Heart right ventricle (tissue), 16 donors: ENCODE results near the gene FILIP1L. TPM values are rescaled to one million over a fixed set of nuclear protein-coding genes. Genes with fewer than 3 reads are reported as not detected.
A peak's percentile ranks its signal among the peaks of the same experiment; 100 is the strongest.

ENCODE experiments used
- ATAC-seq, 8 donors: fragments of 200-7000 bp; cut with Tn5 transposase; one replicate each; pipeline ENCODE4 v1.9.1; 2020; ENCODE audit warnings: mild to moderate bottlenecking in 8 of 8, moderate library complexity in 8 of 8, moderate number of reproducible peaks in 1 of 8
- DNase-seq, 2 donors: peaks; one replicate each; pipeline ENCODE4 v3.0.0-alpha.2; 2020
- H3K27ac ChIP-seq, 10 donors: fragments of 200-600 bp; sonication (generic) in 2 of 10; one replicate each; pipeline versions ENCODE4 v1.5.0 to v1.8.0; 2020 to 2022; ENCODE audit warnings: mild to moderate bottlenecking in 3 of 10
- H3K27me3 ChIP-seq, 7 donors: fragments of 200-600 bp; one replicate each; pipeline ENCODE4 v1.8.0; 2021 to 2022; ENCODE audit warnings: mild to moderate bottlenecking in 2 of 7
- H3K36me3 ChIP-seq, 9 donors: fragments of 200-600 bp; sonication (generic) in 1 of 9; one replicate each; pipeline versions ENCODE4 v1.5.0 to v1.8.0; 2020 to 2022; ENCODE audit warnings: mild to moderate bottlenecking in 2 of 9
- H3K4me1 ChIP-seq, 9 donors: fragments of 200-600 bp; sonication (generic) in 1 of 9; one replicate each; pipeline versions ENCODE4 v1.5.0 to v1.8.0; 2020 to 2022; ENCODE audit warnings: mild to moderate bottlenecking in 4 of 9
- H3K4me3 ChIP-seq, 10 donors: fragments of 200-600 bp; sonication (generic) in 2 of 10; one replicate each; pipeline versions ENCODE4 v1.5.0 to v1.8.0; 2020 to 2022; ENCODE audit warnings: mild to moderate bottlenecking in 7 of 10, moderate library complexity in 2 of 10
- H3K9me3 ChIP-seq, 11 donors: fragments of 200-600 bp in 10 of 11; sonication (generic) in 2 of 11; one replicate each; pipeline versions ENCODE4 v1.5.0 to v1.8.0; 2013 to 2022; ENCODE audit warnings: mild to moderate bottlenecking in 2 of 11, control low read depth in 1 of 11, moderate library complexity in 1 of 11
- WGBS, 2 donors: extraction: QIAGEN DNeasy Blood & Tissue Kit; methylation state at CpG; one replicate each; pipeline ENCODE4 v1.1.7; 2013; ENCODE audit warnings: inconsistent platforms in 1 of 2; 5-methylcytosine and 5-hydroxymethylcytosine counted together
- intact Hi-C, 10 donors: fragments of 100-400 bp; cut with DNase I; formaldehyde crosslinking; loops; one replicate each; pipeline versions ENCODE4 v1.11.1 to v1.14.2; 2022
- polyA plus RNA-seq, 2 donors: library from polyadenylated mRNA; stranded (reverse); fragments of 200-250 nt; gene quantifications; one replicate each; pipeline ENCODE4 v1.2.3, GENCODE V29; 2013
- total RNA-seq, 10 donors: library from RNA; stranded (reverse); fragmentation: NEBNext Ultra II Directional in 3 of 10; extraction: Animal tissue kit (Norgen Biotek cat#: 25700) in 3 of 10; gene quantifications; one replicate each; pipeline versions ENCODE4 v1.2.1 to v1.2.4, GENCODE V29; 2021 to 2023
- TF ChIP-seq, protein P1 (sequence below), 9 donors: fragments of 200-600 bp; sonication (generic) in 2 of 9; IDR thresholded peaks; one replicate each; pipeline versions ENCODE4 v1.5.0 to v1.8.0; 2021 to 2022; ENCODE audit warnings: antibody characterized with exemption in 9 of 9, mild to moderate bottlenecking in 5 of 9, moderate library complexity in 1 of 9
- donor health status: Arrhythmogenic right ventricular cardiomyopathy.
- donor health status: ischemic (EF 13 %, LVEDD 7.1; RV severe dilation, severe dysfunction).
- donor health status: healthy with polysubstance abuse.
- donor health status: DM: no; HTN: yes; CAD: no.
- donor health status: DM: no; HTN: no; CAD: no.
- donor health status: ischemic (EF 25% LVEDD 6.9; RV normal size, moderate dysfunction).
- donor health status: ischemic (EF 25% LVEDD 5.7; RV mildly dilated, moderate dysfunction).
- donor health status: healthy.
- donor health status: DM: yes; HTN: yes; CAD: no.
- donor health status: Ischemic cardiomyopathy.
- donor health status: ischemic (EF 35%, LVEDD 5.7; RV mildly dilated, moderate dysfunction).
- donor health status: nonischemic (EF 11% LVEDD 7.7; RV severe dilation, severe dysfunction).
- donor health status: DM: yes; HTN: yes; CAD: no.
- donor health status: PGD.
- donor health status: ischemic (EF 29% LVEDD 5.4; RV normal size, mild dysfunction).
- donor health status: nonischemic (EF 23%, LVEDD 6.1; RV moderate dilation, normal function).

FILIP1L gene
- total and polyA plus RNA-seq, 12 donors = 15.9 to 134 (median 64.3) TPM

DNA sequence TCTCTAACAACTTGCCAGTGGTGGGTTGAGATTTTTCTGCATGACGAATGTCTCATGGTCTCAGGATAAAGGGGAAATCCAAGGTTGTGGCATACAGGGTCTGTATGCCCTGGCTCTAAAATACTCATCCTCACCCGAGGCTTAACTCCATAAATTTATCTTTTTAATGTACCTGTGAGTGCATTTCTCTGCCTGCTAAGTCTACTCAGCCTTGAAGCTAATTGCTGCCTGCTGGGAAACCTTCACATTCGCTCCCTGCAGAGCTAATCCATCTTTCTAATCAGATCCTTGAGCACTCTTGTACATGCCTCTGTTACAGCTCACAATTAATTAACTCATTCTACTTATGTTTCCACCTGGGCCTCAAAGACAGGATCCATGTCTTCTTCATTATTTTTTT is 202.9 kb downstream of the FILIP1L start:
- Histone ChIP-seq H3K27me3 (no peaks in the 10 kb centered on the region), H3K36me3 (no peaks in the 10 kb centered on the region), H3K9me3 (no peaks in the 10 kb centered on the region), H3K4me1 (peaks cover 0 to 9% (median 0%) of the 10 kb centered on the region in 9 donors), H3K4me3 (no peak overlapping the region), H3K27ac (peak overlapping the region in 3 of 10 donors; percentile 5 to 28 (median 6))
- intact Hi-C loops = no loop called here
- DNase-seq (no peak), ATAC-seq (no peak)
- WGBS, 2 donors = 70 to 73% methylated on average over 3 of the region's 3 CpGs
- TF ChIP-seq, protein P1, sequence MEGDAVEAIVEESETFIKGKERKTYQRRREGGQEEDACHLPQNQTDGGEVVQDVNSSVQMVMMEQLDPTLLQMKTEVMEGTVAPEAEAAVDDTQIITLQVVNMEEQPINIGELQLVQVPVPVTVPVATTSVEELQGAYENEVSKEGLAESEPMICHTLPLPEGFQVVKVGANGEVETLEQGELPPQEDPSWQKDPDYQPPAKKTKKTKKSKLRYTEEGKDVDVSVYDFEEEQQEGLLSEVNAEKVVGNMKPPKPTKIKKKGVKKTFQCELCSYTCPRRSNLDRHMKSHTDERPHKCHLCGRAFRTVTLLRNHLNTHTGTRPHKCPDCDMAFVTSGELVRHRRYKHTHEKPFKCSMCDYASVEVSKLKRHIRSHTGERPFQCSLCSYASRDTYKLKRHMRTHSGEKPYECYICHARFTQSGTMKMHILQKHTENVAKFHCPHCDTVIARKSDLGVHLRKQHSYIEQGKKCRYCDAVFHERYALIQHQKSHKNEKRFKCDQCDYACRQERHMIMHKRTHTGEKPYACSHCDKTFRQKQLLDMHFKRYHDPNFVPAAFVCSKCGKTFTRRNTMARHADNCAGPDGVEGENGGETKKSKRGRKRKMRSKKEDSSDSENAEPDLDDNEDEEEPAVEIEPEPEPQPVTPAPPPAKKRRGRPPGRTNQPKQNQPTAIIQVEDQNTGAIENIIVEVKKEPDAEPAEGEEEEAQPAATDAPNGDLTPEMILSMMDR (IDR thresholded peaks at IDR 0.05) = no peak

DNA sequence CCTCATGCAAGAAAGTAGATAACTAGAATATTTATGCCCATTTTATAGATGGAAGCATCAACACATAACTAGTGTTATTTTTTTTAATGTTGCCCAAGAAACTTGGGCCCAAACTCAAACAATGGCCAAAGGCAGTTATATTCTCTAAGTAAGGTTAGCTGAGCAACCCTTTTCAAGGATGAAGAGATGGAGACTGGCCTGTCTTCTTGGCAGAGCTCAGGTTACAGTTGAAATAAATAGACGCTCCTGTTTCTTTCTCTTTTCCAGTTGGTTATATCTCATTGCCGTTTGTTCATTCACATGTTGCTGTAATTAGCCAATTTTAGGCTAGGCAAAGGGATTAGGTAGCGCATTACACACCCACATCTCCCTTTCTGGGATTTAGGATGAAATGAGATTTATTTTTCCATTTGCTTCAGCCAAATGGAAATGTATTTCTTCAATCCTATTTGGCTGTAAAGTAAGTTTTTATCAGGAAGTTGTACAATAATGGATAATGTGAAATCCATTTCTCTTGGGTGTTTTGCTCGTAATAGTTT is 203.5 kb downstream of the FILIP1L start:
- H3K9me3 ChIP-seq = no peaks in the 10 kb centered on the region
- no peaks in the 10 kb centered on the region for H3K27me3 ChIP-seq
- DNase-seq (no peak), ATAC-seq (peak in 3 of 8 donors; percentile 13 to 43 (median 19))
- intact Hi-C loops = no loop called here
- no peaks in the 10 kb centered on the region for H3K36me3 ChIP-seq
- no peak overlapping the region for H3K4me3 ChIP-seq
- 71 to 75% methylated on average over 4 of the region's 4 CpGs for WGBS, 2 donors
- H3K27ac ChIP-seq = no peak overlapping the region
- TF ChIP-seq, protein P1 (IDR thresholded peaks at IDR 0.05) = no peak
- H3K4me1 ChIP-seq = peaks cover 0 to 9% (median 0%) of the 10 kb centered on the region in 9 donors

DNA sequence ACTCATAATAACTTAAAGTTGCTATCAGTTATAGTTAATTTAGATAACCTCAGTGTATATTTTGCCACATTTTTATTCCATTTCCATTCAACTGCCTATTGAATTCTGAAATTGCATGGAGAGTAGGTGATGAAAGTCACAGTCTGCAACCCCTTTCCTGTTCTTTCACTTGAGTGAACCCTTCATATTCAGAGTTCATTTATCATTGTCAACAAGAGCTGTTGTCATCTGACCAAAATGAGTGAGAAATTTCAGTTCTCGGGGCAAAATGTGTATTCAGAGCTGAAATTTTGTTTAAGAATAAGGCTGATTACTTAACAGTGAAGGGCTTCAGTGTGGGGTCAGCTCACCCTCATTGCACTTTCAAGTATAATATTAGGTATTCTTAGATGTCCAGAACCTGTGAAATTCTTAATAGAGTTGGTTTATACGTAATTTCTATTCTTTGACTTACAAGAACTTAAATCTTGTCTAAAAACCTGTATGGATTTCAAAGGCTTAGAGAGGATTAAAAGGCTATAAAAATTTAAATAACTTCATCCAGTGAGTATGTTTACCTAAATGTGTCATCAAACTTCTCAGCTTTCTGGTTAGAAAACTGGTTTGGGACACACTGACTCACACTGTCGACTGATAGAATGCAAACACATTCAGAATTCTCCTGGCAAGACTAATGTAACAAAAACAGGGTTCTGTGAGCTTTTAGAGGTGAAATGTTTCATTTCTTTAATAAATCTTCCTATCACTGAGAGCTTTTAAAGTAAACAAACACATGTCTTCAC is 204.4 kb downstream of the FILIP1L start:
- Histone ChIP-seq H3K9me3 (no peaks in the 10 kb centered on the region), H3K36me3 (no peaks in the 10 kb centered on the region), H3K4me3 (no peak overlapping the region), H3K27me3 (no peaks in the 10 kb centered on the region), H3K27ac (no peak overlapping the region), H3K4me1 (peaks cover 0 to 9% (median 0%) of the 10 kb centered on the region in 9 donors)
- TF ChIP-seq, protein P1 (IDR thresholded peaks at IDR 0.05) = no peak
- intact Hi-C loops = no loop called here
- WGBS, 2 donors = 82 to 84% methylated on average over 3 of the region's 3 CpGs
- DNase-seq (no peak), ATAC-seq (no peak)

DNA sequence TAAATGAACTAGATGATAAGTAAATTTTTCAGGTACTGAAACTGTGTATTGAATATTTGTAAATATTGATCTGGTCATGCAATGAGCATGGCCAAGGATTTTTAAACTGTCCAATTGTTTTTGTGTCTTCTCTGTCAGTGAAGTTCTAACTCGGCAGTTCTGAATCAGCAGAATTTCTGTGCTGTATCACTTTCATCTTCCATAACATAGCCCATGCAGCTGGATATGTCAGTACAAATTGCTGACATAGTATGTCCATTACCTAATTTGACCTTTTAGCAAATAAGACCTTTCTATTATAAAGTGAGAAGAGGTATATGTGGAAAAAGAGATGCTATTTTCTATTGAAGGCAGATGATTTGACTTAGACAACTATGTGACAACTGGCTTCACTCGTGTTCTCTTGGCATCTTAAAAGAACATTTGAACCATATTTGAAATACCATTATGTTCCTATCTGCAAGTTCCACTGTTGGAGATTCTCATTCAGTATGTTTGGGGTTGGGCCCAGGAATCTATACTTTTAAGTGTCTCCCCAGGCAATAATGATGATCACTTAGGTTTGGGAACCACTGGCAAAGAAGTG is 206.2 kb downstream of the FILIP1L start:
- Histone ChIP-seq H3K27ac (no peak overlapping the region), H3K27me3 (no peaks in the 10 kb centered on the region), H3K36me3 (no peaks in the 10 kb centered on the region), H3K4me3 (no peak overlapping the region), H3K9me3 (no peaks in the 10 kb centered on the region), H3K4me1 (peaks cover 0 to 9% (median 0%) of the 10 kb centered on the region in 9 donors)
- WGBS, 2 donors = 75 to 87% methylated on average over 2 of the region's 2 CpGs
- intact Hi-C loops = no loop called here
- TF ChIP-seq, protein P1 (IDR thresholded peaks at IDR 0.05) = no peak
- ATAC-seq (no peak), DNase-seq (no peak)
